ENCODE results near the gene FOSL1.

Gene FOSL1

DNA sequence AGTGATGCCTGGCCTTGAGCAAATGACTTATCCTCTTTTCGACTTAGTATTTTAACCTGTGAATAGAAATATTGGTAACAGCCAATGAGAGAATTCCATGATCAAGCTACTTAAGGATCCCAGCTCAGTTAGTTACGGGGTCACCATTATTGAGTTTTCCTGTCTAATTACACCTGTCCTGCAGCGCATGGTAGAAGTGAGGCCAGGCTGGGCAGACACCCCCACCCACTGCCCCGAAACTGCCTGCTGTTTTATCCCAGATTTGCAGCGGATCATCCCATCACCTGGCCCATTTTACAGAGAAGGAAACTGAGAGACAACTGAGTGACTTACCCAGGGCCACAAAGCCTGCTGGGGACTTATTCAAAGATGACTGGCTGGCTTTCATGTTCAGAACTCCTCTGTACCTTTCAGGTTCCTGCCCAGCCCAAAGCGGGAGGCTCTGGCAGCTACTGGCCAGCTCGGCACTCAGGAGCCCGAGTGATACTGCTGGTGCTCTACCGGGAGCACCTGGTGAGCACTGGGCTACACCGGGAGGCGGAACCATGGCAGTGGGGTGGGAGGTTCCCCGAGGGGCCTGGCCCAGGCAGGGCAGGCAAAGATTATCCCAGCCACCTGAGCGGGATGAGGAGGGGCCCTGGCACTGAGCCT is 38.5 kb downstream of the FOSL1 start:
- H3K27me3 ChIP-seq (ENCODE audit: insufficient read depth, poor library complexity, severe bottlenecking), result no peaks in the 10 kb centered on the region
- TF ChIP-seq POLR2AphosphoS5 (IDR thresholded peaks at IDR 0.05; ENCODE audit: low read depth), result no peak
- TF ChIP-seq, protein P1, sequence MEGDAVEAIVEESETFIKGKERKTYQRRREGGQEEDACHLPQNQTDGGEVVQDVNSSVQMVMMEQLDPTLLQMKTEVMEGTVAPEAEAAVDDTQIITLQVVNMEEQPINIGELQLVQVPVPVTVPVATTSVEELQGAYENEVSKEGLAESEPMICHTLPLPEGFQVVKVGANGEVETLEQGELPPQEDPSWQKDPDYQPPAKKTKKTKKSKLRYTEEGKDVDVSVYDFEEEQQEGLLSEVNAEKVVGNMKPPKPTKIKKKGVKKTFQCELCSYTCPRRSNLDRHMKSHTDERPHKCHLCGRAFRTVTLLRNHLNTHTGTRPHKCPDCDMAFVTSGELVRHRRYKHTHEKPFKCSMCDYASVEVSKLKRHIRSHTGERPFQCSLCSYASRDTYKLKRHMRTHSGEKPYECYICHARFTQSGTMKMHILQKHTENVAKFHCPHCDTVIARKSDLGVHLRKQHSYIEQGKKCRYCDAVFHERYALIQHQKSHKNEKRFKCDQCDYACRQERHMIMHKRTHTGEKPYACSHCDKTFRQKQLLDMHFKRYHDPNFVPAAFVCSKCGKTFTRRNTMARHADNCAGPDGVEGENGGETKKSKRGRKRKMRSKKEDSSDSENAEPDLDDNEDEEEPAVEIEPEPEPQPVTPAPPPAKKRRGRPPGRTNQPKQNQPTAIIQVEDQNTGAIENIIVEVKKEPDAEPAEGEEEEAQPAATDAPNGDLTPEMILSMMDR (IDR thresholded peaks at IDR 0.05; ENCODE audit: insufficient read depth, low read length), result no peak
- no peak for TF ChIP-seq GABPA (IDR thresholded peaks at IDR 0.05; ENCODE audit: low read depth)
- no peak for TF ChIP-seq SPI1 (IDR thresholded peaks at IDR 0.05; ENCODE audit: borderline replicate concordance, low read depth)
- TF ChIP-seq, protein P2, sequence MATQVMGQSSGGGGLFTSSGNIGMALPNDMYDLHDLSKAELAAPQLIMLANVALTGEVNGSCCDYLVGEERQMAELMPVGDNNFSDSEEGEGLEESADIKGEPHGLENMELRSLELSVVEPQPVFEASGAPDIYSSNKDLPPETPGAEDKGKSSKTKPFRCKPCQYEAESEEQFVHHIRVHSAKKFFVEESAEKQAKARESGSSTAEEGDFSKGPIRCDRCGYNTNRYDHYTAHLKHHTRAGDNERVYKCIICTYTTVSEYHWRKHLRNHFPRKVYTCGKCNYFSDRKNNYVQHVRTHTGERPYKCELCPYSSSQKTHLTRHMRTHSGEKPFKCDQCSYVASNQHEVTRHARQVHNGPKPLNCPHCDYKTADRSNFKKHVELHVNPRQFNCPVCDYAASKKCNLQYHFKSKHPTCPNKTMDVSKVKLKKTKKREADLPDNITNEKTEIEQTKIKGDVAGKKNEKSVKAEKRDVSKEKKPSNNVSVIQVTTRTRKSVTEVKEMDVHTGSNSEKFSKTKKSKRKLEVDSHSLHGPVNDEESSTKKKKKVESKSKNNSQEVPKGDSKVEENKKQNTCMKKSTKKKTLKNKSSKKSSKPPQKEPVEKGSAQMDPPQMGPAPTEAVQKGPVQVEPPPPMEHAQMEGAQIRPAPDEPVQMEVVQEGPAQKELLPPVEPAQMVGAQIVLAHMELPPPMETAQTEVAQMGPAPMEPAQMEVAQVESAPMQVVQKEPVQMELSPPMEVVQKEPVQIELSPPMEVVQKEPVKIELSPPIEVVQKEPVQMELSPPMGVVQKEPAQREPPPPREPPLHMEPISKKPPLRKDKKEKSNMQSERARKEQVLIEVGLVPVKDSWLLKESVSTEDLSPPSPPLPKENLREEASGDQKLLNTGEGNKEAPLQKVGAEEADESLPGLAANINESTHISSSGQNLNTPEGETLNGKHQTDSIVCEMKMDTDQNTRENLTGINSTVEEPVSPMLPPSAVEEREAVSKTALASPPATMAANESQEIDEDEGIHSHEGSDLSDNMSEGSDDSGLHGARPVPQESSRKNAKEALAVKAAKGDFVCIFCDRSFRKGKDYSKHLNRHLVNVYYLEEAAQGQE (IDR thresholded peaks at IDR 0.05; ENCODE audit: insufficient replicate concordance, low read depth), result no peak
- no peak for DNase-seq (ENCODE audit: low read depth in 1 of 2, low spot score in 1 of 2)
- peak overlapping the region; percentile 94 for H3K27ac ChIP-seq (replicated peaks)
- peak overlapping the region; percentile 91 for H3K4me3 ChIP-seq (replicated peaks; ENCODE audit: insufficient read depth, low read length)

DNA sequence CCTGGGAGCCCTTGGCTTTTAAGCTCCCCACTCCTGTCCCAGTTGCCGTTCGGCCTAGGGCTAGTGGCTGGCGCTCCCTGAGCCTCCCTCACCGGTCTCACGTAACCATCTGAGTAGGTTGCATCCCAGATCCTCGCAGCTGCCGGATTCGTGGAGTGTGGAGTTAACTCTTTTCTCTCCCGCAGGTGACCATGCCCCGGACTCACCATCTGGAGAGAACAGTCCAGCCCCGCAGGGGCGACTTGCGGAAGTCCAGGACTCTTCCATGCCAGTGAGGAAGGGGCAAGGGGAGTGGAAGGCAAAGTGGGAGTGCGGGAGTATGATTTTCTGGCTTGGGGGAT is 39.1 kb downstream of the FOSL1 start:
- TF ChIP-seq SPI1 (IDR thresholded peaks at IDR 0.05; ENCODE audit: borderline replicate concordance, low read depth) (no peak), POLR2AphosphoS5 (IDR thresholded peaks at IDR 0.05; ENCODE audit: low read depth) (no peak)
- no peak for DNase-seq (ENCODE audit: low read depth in 1 of 2, low spot score in 1 of 2)
- H3K4me3 ChIP-seq (replicated peaks; ENCODE audit: insufficient read depth, low read length), result peak overlapping the region; percentile 91
- peak overlapping the region; percentile 94 for H3K27ac ChIP-seq (replicated peaks)
- H3K27me3 ChIP-seq (ENCODE audit: insufficient read depth, poor library complexity, severe bottlenecking), result no peaks in the 10 kb centered on the region

GRCh38 chr11:65860278-65861164 is 39.7 kb downstream of the FOSL1 start, which contains the start of gene MUS81:
Gene MUS81 (plus strand): TSS chr11:65860433. CDS start chr11:65860754, 321 bp downstream.
- peak; percentile 98 for DNase-seq (ENCODE audit: low read depth in 1 of 2, low spot score in 1 of 2)
- Histone ChIP-seq H3K4me3 (replicated peaks; ENCODE audit: insufficient read depth, low read length) (peak within 1 kb of the TSS; percentile 91), H3K27me3 (ENCODE audit: insufficient read depth, poor library complexity, severe bottlenecking) (no peaks in the 10 kb centered on the region), H3K27ac (replicated peaks) (peak within 1 kb of the TSS; percentile 94)
- peak; percentile 66 for TF ChIP-seq POLR2AphosphoS5 (IDR thresholded peaks at IDR 0.05; ENCODE audit: low read depth)
- TF ChIP-seq, protein P1 (IDR thresholded peaks at IDR 0.05; ENCODE audit: insufficient read depth, low read length), result peak; percentile 76
- TF ChIP-seq GABPA (IDR thresholded peaks at IDR 0.05; ENCODE audit: low read depth), result peak; percentile 72; the same call in 1 of the 2 replicates
- TF ChIP-seq SPI1 (IDR thresholded peaks at IDR 0.05; ENCODE audit: borderline replicate concordance, low read depth), result 0 out of 2 replicates have a peak, but pooled peaks have one; percentile 0
- TF ChIP-seq, protein P2 (IDR thresholded peaks at IDR 0.05; ENCODE audit: insufficient replicate concordance, low read depth), result peak; percentile 30

GRCh38 chr11:65859812-65860277 is 40.3 kb downstream of the FOSL1 start:
- peak overlapping the region; percentile 91 for H3K4me3 ChIP-seq (replicated peaks; ENCODE audit: insufficient read depth, low read length)

More at GRCh38 chr11:65859812-65860277, 40.3 kb downstream of the FOSL1 start:
- TF ChIP-seq, protein P2 (IDR thresholded peaks at IDR 0.05; ENCODE audit: insufficient replicate concordance, low read depth), result no peak
- TF ChIP-seq SPI1 (IDR thresholded peaks at IDR 0.05; ENCODE audit: borderline replicate concordance, low read depth) (peak; percentile 1; the same call in 1 of the 2 replicates), GABPA (IDR thresholded peaks at IDR 0.05; ENCODE audit: low read depth) (no peak), POLR2AphosphoS5 (IDR thresholded peaks at IDR 0.05; ENCODE audit: low read depth) (peak; percentile 13)
- H3K27me3 ChIP-seq (ENCODE audit: insufficient read depth, poor library complexity, severe bottlenecking), result no peaks in the 10 kb centered on the region
- H3K27ac ChIP-seq (replicated peaks), result peak overlapping the region; percentile 94
- DNase-seq (ENCODE audit: low read depth in 1 of 2, low spot score in 1 of 2), result no peak
